NB4 (cell line): ENCODE data around the gene LPCAT1.

Experiments
- MYC ChIP-seq: IDR thresholded peaks from 2 replicates; pipeline ENCODE4 v1.6.1; 2011; ENCODE audit warnings: low read depth, low read length
- POLR2A ChIP-seq: IDR thresholded peaks from 2 replicates; pipeline ENCODE4 v1.6.1; 2011; ENCODE audit warnings: mild to moderate bottlenecking; ENCODE audit not compliant: insufficient read length; ENCODE audit errors: extremely low read depth
- TF ChIP-seq, protein P1 (sequence below): IDR thresholded peaks from one replicate; pipeline ENCODE4 v1.5.1; 2012; ENCODE audit warnings: low read depth, low read length

DNA sequence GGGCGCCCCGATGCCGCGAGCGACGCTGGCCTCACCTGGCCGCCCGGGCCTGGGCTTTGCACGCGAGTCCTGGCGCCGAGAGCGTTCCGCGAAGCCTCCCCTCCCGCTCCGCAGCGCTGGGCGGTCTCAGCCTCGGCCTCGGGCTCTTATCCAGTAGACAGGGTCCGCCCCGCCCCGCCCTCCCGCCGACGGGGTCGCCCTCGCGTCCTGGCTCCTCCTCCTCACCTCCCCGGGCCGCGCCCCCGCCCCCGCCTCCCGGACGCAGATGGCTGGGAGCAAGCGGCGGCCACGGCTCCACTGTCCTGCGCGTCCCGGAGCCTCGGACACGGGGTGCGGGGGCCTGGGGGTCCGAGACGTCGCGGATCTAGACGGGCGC, 78.5 kb downstream of the LPCAT1 start, which contains the start of gene SLC6A3:
- TF ChIP-seq, protein P1, sequence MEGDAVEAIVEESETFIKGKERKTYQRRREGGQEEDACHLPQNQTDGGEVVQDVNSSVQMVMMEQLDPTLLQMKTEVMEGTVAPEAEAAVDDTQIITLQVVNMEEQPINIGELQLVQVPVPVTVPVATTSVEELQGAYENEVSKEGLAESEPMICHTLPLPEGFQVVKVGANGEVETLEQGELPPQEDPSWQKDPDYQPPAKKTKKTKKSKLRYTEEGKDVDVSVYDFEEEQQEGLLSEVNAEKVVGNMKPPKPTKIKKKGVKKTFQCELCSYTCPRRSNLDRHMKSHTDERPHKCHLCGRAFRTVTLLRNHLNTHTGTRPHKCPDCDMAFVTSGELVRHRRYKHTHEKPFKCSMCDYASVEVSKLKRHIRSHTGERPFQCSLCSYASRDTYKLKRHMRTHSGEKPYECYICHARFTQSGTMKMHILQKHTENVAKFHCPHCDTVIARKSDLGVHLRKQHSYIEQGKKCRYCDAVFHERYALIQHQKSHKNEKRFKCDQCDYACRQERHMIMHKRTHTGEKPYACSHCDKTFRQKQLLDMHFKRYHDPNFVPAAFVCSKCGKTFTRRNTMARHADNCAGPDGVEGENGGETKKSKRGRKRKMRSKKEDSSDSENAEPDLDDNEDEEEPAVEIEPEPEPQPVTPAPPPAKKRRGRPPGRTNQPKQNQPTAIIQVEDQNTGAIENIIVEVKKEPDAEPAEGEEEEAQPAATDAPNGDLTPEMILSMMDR = no peak
- TF ChIP-seq POLR2A = no peak
- TF ChIP-seq MYC = no peak
